GM18870 (cell line): ENCODE results near the gene CDX4.
"Not testable (repeated sequence)": the region's sequence is repeated elsewhere in the genome, so short reads cannot be mapped to it uniquely, and the experiment has no call there.

Experiments used
- ATAC-seq: cut with Tn5 transposase; IDR thresholded peaks from one replicate; pipeline ENCODE4 v1.9.1; 2021; ENCODE audit warnings: moderate library complexity; ENCODE audit not compliant: unreplicated experiment

Gene CDX4, protein sequence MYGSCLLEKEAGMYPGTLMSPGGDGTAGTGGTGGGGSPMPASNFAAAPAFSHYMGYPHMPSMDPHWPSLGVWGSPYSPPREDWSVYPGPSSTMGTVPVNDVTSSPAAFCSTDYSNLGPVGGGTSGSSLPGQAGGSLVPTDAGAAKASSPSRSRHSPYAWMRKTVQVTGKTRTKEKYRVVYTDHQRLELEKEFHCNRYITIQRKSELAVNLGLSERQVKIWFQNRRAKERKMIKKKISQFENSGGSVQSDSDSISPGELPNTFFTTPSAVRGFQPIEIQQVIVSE

DNA sequence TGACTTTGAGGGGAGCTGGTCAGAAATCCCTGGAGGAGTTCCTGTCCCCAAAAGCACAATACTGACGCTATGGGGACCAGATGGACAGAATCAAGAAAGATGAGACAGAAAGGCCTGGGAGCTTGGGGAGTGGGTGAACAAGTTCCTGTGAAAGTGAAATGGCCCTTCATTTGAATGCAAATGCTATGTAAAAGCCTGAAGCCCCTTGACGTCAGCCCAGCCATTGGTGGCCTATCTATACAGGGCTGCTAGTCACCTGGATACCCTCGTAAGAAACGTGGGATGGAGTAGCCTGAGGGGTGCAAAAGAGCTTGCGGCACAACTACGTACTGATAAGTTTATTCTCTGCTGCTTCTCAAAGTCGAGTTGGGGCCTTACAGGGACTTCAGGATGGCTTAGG, at the start of gene CDX4:
CDX4 (plus strand) TSS at position 223 of the 400 bp plus-strand sequence. CDS start 201 bp downstream, outside the sequence.
- ATAC-seq = no peak

DNA sequence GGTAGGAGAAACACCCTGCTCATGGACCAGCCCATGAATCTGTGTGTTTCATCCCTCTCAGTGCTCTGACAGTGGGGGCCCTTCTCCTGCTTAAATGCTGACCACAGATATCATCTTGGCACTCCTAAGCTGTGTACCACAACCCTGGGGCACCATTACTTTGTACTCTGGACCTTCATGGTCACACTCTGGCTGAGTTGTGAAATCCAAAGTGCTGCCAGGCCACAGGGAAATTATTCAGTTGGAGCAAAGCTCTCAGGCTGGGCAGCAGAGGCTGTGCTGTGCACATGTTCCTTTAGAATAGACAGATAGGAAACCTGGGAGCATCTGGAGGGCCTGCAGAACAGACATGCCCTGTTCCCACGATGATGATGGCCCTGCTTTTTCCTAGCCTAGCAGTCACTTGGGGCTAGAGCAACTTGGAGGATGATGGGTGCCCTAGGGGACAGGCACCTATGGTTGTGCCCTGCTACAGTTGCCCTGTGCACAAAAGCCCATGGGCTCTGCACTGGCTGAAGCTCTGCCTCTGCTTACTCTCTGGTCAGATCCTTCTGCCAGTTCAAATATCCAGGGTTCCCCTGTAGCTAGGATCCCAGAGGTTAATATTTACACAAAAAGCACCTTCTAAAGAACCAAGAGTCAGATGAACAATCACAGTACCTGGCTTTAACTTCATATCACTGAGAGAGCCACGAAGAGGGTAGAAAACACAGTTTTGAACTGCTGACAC, 48.5 kb upstream of the CDX4 start:
- no peak for ATAC-seq

DNA sequence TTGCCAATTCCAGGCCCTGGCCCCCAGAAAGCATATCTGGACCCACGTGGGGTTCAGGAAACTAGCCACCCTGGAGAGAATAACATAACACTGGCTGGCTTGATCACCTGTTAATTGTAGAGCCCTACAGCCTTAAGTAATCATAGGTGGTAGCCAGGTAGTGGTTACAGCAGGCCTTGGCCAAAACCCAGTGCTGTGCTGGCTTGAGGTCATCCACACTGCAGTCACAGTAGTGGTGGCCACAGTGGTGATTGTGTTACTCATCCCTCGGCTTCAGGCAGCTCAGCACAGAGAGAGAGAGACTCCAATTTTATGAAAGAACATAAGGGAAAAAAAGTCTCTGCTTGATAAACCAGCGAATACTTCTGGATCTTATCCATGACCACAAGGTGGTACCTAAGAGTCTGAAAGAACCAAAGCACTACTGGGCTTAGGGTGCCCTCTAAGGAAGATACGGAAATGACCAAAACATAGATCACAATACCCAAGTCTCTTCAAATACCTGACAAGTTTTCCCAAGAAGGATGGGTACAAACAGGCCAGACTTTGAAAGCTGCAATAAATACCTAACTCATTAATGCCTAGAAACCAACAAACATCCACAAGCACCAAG, 46.6 kb upstream of the CDX4 start:
- ATAC-seq = no peak

DNA sequence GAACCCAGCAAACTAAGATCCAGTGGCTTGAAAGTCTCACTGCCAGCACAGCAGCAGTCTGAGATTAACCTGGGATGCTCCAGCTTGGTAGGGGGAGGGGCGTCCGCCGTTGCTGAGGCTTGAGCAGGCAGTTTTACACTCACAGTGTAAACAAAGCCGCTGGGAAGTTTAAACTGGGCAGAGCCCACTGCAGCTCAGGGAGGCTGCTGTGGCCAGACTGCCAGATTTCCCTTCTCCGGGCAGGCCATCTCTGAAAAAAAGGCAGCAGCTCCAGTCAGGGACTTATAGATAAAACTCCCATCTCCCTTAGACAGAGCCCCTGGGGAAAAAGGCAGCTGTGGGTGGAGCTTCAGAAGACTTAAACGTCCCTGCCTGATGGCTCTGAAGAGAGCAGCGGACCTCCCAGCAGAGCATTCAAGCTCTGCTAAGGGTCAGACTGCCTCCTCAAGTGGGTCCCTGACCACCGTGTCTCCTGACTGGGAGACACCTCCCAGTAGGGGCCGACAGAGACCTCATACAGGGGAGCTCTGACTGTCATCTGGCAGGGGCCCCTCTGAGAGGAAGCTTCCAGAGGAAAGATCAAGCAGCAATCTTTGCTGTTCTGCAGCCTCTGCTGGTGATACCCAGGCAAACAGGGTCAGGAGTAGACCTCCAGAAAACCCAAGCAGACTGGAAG, 45.1 kb upstream of the CDX4 start:
- no peak for ATAC-seq

DNA sequence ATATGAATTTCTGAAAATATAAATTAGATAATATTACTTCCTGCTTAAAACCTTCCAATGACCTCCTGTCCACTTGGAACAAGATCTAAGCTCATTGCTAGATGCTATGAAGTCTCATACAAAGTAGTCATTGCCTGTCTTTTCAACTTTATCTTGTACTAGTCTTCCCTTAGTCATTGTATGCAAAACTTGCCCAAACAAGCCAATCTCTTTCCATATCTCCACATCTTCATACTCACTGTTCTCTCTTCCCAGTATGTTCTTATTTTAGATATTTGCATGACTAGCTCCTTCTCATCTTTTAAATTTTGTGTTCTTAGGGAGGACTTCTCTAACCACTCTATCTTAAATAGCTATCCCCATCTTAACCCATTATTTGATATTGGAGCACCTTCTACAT, 33.9 kb upstream of the CDX4 start:
- no peak for ATAC-seq

DNA sequence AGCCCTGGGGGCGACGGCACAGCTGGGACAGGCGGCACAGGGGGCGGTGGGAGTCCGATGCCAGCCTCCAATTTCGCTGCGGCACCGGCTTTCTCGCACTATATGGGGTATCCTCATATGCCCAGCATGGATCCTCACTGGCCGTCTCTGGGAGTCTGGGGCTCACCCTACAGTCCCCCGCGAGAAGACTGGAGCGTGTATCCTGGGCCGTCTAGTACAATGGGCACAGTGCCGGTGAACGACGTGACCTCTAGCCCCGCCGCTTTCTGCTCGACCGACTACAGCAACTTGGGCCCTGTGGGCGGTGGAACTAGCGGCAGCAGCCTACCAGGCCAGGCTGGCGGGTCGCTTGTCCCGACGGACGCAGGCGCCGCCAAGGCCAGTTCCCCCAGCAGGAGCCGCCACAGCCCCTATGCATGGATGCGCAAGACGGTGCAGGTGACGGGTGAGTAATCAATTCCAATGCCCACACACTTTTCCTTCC, 500 bp downstream of the CDX4 start:
- ATAC-seq = no peak

DNA sequence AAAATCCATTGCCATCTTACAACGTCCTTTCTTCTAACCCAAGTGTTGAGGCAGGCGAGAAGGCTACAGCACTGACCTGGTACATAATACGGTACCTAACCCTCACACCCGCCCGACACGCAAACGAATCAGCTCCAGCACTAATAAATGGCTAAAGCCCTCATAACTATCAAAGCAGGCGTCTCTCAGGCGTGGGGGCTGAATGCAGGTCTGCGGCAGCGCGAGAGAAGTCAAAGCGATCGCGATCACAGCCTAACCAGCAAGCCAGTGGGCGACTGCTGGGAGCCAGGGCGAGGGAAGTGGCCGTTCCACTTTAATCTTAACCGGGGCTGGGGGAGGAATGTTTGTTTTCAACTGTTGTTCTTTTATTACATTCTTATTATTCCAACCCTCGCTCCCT, 1.5 kb downstream of the CDX4 start:
- ATAC-seq = no peak

DNA sequence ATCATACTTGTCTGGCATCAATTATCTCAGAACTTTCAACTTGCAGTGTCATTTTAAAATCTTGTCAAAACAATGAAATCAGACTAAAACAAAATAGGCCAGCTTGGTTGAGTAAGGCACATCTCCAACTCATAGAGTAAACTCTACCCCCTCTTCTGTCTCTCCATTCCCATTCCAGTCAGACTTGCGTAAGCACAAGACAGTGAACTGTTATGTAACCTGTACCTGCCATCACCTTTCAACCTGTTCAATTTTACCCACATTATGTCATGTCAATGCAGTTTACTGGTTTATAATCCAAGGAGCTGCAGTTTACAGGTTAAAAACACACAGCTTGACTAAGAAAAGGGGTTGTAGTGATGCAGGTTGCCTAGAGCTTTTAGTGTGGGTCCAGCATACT, 8.3 kb downstream of the CDX4 start:
- no peak for ATAC-seq

DNA sequence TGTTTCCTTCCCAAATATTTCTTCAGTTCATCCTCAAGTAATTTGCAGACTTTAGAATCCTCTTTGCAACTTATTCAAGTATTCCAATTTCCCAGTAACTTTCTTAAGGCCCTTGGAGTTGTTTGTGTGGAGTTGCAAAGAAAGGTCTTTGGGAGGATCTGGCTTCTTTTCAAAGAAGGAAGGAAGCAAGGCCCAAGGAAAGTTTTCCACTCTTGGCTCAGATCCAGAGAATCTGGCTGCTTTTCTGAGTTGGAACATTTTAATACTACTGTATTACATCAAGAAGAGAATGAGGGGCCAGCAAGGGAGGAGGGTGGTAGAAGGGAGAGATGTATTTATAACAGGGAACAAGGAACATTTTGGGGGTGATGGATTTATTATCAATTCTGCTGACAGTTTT, 10.5 kb downstream of the CDX4 start:
- ATAC-seq = no peak

DNA sequence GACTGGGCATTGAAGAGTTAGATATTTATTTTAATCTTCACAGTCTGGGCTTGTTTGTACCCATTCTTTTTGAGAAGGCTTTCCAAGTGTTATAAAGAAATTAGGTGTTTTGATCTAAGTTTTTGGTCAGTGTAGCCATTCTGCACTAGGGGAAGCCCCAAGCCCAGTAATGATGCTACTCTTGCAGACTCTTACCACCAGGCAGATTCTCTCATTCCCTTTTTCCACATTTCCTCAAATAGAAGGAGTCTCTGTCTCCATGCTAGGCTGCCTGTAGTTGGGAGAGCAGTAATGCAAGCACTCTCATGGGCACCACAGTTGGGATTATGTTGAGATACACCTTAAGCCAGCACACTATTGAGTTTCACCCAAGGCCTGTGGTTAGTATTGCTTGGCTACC, 21.5 kb downstream of the CDX4 start:
- ATAC-seq = no peak

DNA sequence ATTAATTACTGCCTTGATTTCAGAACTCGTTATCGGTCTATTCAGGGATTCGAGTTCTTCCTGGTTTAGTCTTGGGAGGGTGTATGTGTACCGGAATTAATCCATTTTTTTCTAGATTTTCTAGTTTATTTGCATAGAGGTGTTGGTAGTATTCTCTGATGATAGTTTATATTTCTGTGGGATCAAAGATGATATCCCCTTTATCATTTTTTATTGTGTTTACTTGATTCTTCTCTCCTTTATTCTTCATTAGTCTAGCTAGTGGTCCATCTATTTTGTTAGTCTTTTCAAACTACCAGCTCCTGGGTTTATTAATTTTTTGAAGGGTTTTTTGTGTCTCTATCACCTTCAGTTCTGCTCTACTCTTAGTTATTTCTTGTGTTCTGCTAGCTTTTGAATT, 32.1 kb downstream of the CDX4 start:
- no peak for ATAC-seq

DNA sequence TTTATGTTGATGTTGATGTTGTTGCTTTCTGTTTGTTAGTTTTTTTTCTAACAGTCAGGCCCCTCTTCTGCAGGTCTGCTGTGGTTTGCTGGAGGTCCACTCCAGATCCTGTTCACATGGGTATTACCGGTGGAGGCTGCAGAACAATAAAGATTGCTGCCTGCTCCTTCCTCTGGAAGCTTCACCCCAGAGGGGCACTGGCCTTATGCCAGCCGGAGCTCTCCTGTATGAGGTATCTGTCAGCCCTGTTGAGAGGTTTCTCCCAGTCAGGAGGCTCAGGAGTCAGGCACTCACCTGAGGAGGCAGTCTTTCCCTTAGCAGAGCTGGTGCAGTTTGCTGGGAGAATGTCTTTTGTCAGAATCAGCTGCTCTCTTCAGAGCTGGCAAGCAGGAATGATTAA, 34.7 kb downstream of the CDX4 start:
- ATAC-seq = no peak

DNA sequence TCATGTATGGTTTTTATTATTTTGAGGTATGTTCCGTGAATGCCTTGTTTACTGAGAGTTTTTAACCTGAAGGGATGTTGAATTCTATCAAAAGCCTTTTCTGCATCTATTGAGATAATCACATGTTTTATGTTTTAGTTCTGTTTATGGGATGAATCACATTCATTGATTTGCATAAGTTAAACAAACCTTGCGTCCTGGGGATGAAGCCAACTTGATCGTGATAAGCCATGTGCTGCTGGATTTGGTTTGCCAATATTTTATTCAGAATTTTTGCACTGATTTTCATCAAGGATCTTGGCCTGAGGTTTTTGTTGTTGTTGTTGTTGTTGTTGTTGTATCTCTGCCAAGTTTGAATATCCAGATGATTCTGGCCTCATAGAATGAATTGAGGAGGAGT, 43.8 kb downstream of the CDX4 start:
- ATAC-seq = no peak

DNA sequence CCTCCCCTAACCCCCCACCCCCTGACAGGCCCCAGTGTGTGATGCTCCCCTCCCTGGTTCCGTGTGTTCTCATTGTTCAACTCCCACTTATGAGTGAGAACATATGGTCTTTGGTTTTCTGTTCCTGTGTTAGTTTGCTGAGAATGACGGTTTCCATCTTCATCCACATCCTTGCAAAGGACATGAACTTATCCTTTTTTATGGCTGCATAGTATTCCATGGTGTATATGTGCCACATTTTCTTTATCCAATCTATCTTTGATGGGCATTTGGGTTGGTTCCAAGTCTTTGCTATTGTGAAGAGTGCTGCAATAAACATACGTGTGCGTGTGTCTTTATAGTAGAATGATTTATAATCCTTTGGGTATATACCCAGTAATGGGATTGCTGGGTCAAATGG, 45.3 kb downstream of the CDX4 start:
- ATAC-seq = not testable (repeated sequence)
